Fibroblast of skin of left biceps (primary cell): ENCODE data around the gene ACIN1.
"Not testable (repeated sequence)": the region's sequence is repeated elsewhere in the genome, so short reads cannot be mapped to it uniquely, and the experiment has no call there.

Source experiments
- DNase-seq, 2 experiments: peaks; one replicate each; pipeline ENCODE4 v3.0.0-alpha.2; 2013; ENCODE audit warnings: low read depth in 2 of 2

Gene ACIN1

GRCh38 chr14:23018107-23018506 is 76.8 kb downstream of the ACIN1 start:
- DNase-seq, result no peak

- no peak for DNase-seq
Observed at GRCh38 chr14:23017091-23017490, 77.8 kb downstream of the ACIN1 start.

- no peak for DNase-seq
Observed at GRCh38 chr14:23015618-23016017, 79.3 kb downstream of the ACIN1 start.

GRCh38 chr14:23013749-23014054 is 81.2 kb downstream of the ACIN1 start:
- DNase-seq, result not testable (repeated sequence)

GRCh38 chr14:23013054-23013748 is 81.7 kb downstream of the ACIN1 start:
- DNase-seq, result no peak

- DNase-seq, result peak; percentile 17 to 31
Observed at GRCh38 chr14:23009939-23010726, 84.8 kb downstream of the ACIN1 start, which contains the start of gene C14orf93. TSS of gene C14orf93 (minus strand) at chr14:23010143. CDS start at chr14:22999023, 11,120 bp downstream.

GRCh38 chr14:23009483-23009938 is 85.4 kb downstream of the ACIN1 start:
- DNase-seq, result no peak

- no peak for DNase-seq
Observed at GRCh38 chr14:23008831-23009230, 86.1 kb downstream of the ACIN1 start.
